Activated T-helper 1 cell treated with anti-CD3 and anti-CD28 coated beads, Interleukin-2, amount 50 U/mL, for 16 hours (primary cell): ENCODE measurements around the gene MRTFA.
"Not testable (repeated sequence)": the region's sequence is repeated elsewhere in the genome, so short reads cannot be mapped to it uniquely, and the experiment has no call there.

Source experiments
- DNase-seq, 2 donors: peaks; one replicate each; pipeline ENCODE4 v3.0.0-alpha.2; 2020; ENCODE audit warnings: low read depth in 1 of 2, low spot score in 1 of 2

MRTFA gene

GRCh38 chr22:40502919-40503318 lies 133.6 kb downstream of the MRTFA start:
- no peak for DNase-seq

DNA sequence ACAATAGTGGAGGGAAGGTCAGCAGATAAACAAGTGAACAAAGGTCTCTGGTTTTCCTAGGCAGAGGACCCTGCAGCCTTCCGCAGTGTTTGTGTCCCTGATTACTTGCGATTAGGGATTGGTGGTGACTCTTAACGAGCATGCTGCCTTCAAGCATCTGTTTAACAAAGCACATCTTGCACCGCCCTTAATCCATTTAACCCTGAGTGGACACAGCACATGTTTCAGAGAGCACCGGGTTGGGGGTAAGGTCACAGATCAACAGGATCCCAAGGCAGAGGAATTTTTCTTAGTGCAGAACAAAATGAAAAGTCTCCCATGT lies 136.1 kb downstream of the MRTFA start:
- DNase-seq: not testable (repeated sequence)

DNA sequence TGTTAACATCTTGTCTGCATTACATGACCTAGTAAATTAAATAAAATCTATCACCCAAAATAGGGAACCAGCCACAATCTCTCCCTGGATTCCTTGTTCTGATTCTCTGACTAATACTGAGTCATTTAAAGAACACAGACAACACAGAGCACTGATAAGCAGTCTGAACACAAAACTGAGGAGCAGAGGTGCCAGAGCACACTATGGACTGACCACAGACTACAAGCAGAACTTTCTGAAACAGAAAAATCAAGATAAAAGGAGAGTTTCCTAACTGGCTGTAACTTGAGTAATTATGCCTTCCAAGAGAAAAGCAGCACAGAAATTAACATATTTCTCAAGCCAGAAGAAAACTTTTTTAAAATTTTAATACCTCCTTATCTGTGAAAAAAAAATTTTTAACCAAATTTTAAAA lies 137.3 kb downstream of the MRTFA start:
- DNase-seq: no peak

GRCh38 chr22:40498420-40499208 lies 137.9 kb downstream of the MRTFA start:
- no peak for DNase-seq

DNA sequence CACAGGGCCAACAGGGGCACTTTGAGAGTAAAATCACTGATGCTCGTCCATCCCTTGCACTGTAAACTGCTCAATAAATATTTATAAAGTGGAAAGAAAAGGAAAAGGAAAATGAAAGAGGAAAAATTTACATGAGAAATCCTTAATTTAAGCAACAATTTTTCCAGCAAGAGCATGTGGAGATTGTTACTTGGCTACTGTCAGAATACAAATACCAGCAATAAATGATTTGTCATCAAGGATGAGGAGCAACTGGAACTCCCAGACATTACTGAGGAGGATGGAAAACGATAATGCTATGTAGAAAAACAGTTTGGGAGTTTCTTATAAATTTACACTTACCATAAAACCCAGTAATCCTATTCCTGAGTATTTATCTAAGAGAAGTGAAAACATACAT lies 143.1 kb downstream of the MRTFA start:
- DNase-seq: no peak

DNA sequence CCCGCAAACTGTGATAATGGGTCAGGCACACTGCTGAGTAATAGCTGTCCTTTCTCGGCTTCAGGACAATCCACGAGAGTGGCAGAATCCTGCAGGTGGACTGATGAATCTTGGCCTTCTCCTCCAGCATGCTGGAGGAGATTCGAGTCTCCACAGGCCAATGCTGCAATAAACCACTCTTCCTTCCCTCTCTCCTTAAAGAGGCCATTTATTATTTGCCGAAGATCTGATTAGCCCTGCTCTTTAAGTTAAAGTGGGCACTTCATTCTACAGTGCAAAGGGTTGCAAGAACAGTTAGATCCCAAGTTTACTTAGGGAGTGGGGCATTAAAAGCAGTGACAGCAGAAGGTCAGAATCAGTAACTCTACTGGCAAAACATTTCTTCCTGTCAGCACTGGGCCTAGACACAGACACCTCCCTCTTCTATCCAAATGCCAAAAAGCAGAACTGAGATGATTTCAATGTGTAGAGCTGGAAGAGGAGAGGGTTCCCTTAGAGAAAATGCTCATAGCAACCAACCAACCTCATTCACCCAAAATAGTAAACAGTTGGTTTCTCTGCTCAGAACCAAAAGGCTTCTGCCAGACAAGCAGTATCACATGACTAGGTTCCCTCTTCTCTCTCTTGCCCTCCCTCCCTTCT lies 144.4 kb downstream of the MRTFA start:
- no peak for DNase-seq

GRCh38 chr22:40487663-40488249 lies 148.8 kb downstream of the MRTFA start:
- DNase-seq: no peak

DNA sequence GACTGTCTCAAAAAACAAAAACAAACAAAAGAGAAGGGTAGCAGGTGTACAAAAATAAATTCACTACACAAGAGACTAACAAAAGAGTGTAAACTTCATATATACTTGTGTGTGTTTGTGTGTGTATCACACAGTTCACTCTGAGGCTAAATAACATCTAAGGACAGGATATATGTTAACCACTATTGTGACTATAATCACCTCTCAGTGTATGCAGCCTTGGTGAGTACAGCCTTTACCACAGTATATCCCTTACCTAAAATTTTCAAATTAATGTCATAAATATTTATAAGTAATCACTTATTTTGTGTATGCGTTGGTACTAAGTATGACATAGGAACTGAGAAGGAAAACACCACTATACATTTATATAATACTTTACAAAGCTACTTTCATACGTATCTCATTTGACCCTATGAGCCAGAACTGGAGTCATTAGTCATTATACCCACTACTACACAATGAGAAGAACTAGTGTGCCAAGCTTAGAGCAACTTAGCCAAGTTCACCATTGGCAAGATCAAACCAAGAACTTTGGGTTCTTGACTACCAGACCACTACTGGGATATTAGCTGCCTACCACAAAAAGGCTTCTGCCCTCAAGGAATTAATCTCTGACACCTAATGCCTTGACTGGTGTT lies 149.4 kb downstream of the MRTFA start:
- DNase-seq: no peak

GRCh38 chr22:40485813-40486667 lies 150.5 kb downstream of the MRTFA start:
- DNase-seq: no peak

DNA sequence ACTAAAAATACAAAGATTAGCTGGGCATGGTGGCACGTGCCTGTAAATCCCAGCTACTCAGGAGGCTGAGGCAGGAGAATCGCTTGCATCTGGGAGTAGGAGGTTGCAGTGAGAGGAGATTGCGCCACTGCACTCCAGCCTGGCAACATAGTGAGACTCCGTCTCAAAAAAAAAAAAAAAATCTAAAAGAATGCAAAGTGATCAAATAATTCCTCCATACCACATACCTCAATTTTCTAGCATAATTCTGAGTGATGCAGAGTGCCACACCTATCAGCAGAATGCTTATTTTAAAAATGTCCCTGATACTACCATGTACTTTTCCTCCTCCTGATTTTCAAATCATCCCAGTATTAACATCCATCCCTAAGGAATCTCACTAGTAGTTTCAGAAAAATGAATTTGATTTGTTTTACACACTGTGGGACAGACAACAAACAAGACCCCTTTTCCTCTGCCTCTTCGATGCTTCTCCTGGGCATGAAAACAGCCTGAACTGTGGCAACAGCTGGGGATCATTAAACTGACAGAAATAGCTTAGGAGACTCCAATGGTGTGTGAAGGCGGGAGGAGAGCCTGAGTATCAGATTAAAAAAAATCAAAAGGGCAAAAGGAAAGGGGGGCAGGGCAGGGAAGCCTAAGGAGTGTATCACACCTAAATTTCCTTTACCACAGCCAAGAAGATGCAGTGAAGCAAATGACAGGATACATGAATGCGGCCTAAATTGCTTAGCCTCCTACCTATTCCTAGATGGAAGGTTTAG lies 151.4 kb downstream of the MRTFA start:
- DNase-seq: no peak

DNA sequence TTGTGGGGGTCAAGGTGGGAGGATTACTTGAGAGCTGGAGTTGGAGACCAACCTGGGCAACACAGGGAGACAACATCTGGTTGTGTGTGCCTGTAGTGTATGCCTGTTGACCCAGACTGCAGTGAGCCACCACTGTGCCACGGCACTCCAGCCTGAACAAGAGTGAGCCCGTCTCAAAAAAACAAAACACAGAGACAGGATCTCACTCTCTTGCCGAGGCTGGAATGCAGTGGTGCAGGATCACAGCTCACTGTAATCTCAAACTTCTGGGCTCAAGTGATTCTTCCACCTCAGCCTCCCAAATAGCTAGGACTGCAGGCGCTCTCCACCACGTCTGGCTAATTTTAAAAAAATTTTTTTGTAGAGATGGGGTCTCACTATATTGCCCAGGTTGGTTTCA lies 153.6 kb downstream of the MRTFA start:
- no peak for DNase-seq

DNA sequence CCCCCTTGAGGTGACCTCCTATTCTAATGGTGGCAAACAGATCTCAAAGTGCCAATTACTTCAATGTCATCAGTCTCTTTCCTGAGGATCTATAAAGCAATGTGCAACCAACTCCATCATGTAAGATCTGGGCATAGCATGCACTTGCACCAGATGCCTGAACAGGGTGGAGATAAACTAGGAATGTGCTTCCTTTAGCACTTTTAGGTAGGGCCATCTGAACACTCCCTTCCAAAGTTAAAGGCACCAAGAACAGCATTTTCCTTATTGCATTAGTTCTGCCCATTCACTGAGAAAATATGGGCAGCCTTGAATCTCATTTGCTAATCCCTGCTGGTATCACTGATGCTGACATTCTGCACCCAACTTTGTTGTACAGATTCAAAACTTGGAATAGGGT lies 154.1 kb downstream of the MRTFA start:
- no peak for DNase-seq

DNA sequence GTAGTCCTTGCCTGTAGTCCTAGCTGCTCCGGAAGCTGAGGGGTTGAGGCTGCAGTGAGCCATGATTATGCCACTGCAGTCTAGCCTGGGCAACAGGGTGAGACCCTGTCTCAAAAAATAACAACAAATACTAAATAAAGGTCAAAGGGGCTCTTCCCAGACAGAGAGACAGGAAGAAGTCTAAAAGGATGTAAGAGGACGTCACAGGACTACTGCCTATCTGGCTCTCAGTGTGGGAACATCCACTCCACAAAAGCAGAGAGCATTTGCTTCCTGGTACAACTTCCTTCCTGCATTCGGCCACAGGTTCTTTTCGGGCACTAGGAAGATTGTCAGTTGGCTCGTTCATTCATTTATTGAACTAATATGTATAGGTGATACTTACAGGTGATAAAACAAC lies 155.5 kb downstream of the MRTFA start:
- DNase-seq: no peak

GRCh38 chr22:40479887-40480538 lies 156.5 kb downstream of the MRTFA start:
- no peak for DNase-seq

DNA sequence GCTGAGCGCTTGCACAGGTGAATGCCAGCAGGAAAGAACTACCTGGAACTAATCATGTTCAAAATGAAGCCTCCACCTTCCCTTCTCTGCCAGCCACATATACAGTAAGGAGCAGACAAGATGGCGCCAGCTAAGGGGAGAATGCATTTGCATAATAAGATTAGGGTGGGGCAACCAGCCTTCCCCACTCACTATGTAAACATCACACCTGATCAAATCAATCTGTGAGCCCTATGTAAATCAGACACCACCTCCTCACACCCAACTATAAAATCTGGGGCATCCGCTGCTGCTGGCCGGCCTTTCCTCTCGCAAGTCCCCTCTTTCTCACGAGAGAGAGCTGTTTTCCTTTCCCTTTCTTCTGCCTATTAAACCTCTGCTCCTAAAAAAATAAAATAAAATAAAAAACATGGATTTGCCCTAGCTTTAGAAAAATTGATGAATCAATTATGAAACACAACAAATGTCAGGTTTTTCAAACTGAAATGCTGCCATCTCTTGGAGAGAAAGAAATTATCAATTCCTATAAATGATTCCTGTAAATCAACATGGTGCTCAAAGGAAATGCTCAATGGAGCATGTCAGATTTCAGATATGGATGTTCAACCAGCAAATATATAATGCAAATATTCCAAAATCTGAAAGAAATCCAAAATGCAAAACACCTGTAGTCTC lies 157.3 kb downstream of the MRTFA start:
- DNase-seq: no peak

DNA sequence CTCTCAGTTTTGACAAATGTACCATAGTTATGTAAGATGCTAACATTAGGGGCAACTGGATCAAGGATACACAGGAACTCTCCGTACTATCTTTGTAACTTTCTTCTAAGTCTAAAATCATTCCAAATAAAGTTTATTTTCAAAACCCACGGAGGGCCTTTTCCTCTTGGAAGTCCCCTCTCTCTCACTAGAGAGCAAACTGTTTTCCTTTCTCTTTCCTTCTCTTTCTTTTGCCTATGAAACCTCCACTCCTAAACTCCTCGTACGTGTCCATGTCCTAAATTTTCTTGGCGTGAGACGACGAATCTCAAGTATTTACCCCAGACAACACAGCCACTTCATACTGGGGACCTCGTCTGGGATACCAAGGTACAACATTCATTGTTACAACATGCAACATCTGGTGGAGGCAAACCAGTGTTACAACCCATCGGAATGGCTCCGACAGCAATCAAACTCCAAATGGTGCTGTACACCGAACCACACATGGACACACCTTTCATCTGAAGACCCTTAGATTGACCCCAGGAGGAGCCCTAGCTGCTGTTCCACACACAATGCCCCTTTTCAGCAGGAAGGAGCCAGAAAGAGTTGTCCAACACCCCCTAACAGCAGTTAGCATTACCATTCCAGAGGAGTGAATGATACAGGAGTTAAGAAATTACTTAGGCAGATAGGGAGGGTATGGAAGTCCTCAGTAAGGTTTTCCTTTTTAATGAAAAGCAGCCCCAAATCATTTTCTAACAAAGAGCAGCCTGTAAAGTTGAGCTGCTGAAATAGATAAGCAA lies 158.0 kb downstream of the MRTFA start:
- no peak for DNase-seq

DNA sequence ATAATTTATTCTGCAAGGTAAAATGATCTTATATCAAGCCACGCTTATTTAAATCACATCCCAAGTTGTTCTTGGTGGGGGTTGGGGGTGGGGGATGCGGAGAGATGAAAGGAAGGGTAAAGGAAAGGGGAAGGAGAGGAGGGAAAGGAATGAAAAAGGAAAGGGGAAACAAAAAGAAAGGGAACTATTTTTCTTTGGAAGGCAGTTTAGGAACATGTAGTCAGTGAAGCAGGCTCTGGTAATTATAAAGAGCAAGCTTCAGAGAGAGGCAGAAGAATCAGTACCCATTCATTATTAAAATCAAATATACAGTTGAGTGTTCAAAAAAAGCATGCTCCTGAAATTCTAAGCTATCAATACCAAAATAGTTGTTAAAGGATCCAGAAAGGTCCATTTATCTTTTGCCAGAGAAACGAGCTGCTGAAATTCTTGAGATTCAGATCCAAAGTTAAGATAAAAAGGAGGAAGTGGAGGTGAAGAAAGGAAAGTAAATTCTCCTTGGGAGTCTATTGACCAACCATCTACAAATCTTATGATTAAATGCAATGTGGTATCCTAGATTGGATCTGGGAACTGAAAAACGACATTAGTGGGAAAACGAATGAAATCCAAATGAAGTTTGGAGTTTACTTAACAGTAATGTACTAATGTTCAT lies 158.7 kb downstream of the MRTFA start:
- no peak for DNase-seq

DNA sequence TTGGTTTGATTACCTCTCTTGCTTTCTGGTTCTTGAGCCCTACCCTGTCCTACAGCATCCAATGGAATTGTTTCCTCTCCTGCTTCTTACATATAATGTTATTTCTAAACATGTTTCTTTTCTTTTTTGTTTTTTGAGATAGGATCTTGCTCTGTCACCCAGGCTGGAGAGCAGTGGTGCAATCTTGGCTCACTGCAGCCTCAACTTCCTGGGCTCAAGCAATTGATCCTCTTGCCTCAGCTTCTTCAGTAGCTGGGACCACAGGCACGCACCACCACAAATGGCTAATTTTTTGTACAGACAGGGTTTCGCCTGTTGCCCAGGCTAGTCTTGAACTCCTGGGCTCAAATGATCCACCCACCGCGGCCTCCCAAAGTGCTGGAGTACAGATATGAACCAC lies 160.2 kb downstream of the MRTFA start:
- DNase-seq: no peak
